Upper lobe of right lung (tissue), 1 donor: ENCODE results near the gene ADGRF3. TPM values are rescaled to one million over a fixed set of nuclear protein-coding genes. Genes with fewer than 3 reads are reported as not detected.
"Not testable (repeated sequence)": the region's sequence is repeated elsewhere in the genome, so short reads cannot be mapped to it uniquely, and the experiment has no call there.

Source experiments
- ATAC-seq: fragments of 200-7000 bp; cut with Tn5 transposase; one replicate; pipeline ENCODE4 v1.9.1; 2020; ENCODE audit warnings: mild to moderate bottlenecking, moderate library complexity
- DNase-seq: peaks from one replicate; pipeline ENCODE4 v3.0.0-alpha.2; 2020
- H3K27ac ChIP-seq: fragments of 200-600 bp; one replicate; pipeline ENCODE4 v1.8.0; 2022
- H3K27me3 ChIP-seq: fragments of 200-600 bp; one replicate; pipeline ENCODE4 v1.8.0; 2022; ENCODE audit warnings: mild to moderate bottlenecking
- H3K36me3 ChIP-seq: fragments of 200-600 bp; one replicate; pipeline ENCODE4 v1.8.0; 2022
- H3K4me1 ChIP-seq: fragments of 200-600 bp; one replicate; pipeline ENCODE4 v1.8.0; 2022
- H3K4me3 ChIP-seq: fragments of 200-600 bp; one replicate; pipeline ENCODE4 v1.8.0; 2022; ENCODE audit warnings: mild to moderate bottlenecking
- H3K9me3 ChIP-seq: fragments of 200-600 bp; one replicate; pipeline ENCODE4 v1.8.0; 2022
- intact Hi-C: fragments of 100-400 bp; cut with DNase I; formaldehyde crosslinking; loops from one replicate; pipeline ENCODE4 v1.11.0; 2022
- total RNA-seq: library from RNA; stranded (reverse); fragmentation: NEBNext Ultra II Directional; extraction: Animal tissue kit (Norgen Biotek cat#: 25700); gene quantifications from one replicate; pipeline ENCODE4 v1.2.1, GENCODE V29; 2021
- TF ChIP-seq, protein P1 (sequence below): fragments of 200-600 bp; IDR thresholded peaks from one replicate; pipeline ENCODE4 v1.8.0; 2022; ENCODE audit warnings: antibody characterized with exemption
- donor health status: DM: no; HTN: yes; CAD: no; lungs with severe emphysema.

The ADGRF3 gene
- total RNA-seq, 1 donor from 2014 or later = 0.17 TPM

DNA sequence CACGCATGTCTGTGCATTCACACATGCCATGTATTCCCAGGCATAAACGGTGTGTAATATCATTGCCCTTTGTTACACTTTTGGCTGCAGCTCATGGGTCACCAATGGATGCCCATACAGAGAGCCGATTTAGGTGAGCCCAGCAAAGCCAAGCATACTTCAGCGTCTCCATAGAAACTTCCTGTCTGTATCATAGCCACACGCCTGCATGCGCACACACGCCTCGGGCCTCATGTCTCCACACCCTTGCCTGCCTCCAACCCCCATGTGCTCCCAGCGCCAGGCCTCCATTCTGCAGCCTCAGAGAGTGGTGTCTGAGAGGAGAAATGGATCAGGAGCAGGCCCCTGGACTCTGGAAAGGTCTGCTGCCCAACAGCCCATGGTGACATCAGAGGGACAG lies 34.1 kb downstream of the ADGRF3 start:
- TF ChIP-seq, protein P1, sequence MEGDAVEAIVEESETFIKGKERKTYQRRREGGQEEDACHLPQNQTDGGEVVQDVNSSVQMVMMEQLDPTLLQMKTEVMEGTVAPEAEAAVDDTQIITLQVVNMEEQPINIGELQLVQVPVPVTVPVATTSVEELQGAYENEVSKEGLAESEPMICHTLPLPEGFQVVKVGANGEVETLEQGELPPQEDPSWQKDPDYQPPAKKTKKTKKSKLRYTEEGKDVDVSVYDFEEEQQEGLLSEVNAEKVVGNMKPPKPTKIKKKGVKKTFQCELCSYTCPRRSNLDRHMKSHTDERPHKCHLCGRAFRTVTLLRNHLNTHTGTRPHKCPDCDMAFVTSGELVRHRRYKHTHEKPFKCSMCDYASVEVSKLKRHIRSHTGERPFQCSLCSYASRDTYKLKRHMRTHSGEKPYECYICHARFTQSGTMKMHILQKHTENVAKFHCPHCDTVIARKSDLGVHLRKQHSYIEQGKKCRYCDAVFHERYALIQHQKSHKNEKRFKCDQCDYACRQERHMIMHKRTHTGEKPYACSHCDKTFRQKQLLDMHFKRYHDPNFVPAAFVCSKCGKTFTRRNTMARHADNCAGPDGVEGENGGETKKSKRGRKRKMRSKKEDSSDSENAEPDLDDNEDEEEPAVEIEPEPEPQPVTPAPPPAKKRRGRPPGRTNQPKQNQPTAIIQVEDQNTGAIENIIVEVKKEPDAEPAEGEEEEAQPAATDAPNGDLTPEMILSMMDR = no peak
- no peak for ATAC-seq
- Histone ChIP-seq H3K4me1 (no peaks in the 10 kb centered on the region), H3K27me3 (no peaks in the 10 kb centered on the region), H3K36me3 (no peaks in the 10 kb centered on the region), H3K9me3 (no peaks in the 10 kb centered on the region), H3K27ac (no peak overlapping the region), H3K4me3 (no peak overlapping the region)
- intact Hi-C loops = no loop called here
- DNase-seq = no peak

DNA sequence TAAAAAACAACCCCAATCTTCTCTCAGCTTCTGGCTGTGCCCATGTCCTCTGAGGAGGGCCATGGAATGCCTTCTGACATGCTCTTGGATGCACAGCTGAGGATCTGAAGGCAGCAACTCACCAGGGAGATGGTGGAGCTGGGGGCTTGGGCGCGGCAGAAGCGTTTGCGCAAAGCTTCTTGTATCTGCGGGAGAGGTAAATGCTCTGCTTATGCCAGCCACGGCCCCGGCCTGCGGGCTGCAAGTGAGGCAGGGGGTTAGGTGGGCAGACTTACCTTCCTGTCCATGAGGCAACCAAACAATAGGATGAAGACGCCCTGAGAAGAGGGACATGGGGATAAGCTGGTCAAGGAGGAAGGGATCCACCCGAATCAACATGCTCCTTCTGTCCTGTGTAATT lies 36.7 kb downstream of the ADGRF3 start:
- H3K36me3 ChIP-seq = no peaks in the 10 kb centered on the region
- TF ChIP-seq, protein P1 = no peak
- intact Hi-C loops = no loop called here
- no peak overlapping the region for H3K27ac ChIP-seq
- H3K9me3 ChIP-seq = no peaks in the 10 kb centered on the region
- H3K4me1 ChIP-seq = no peaks in the 10 kb centered on the region
- no peaks in the 10 kb centered on the region for H3K27me3 ChIP-seq
- no peak for DNase-seq
- no peak for ATAC-seq
- H3K4me3 ChIP-seq = no peak overlapping the region

DNA sequence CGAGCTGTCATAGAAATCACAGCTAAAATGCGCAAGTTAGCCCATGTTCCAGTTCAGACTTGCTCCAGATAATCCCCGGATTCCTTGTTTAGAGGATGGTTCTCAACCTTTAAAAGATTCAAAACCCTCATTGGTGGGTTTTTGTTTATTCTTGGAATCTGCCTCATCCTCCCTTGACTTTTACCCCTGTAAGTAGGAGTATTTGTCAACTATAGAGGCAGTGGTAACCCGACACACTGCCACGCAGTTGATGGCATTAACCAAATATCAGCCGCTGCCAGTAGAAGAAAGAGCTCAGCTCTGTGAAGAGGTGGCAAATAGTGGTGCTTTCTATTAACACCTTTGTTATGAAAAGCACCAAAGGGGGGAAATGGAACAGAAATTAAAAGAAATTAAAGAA lies 41.0 kb downstream of the ADGRF3 start:
- no peaks in the 10 kb centered on the region for H3K27me3 ChIP-seq
- intact Hi-C loops = no loop called here
- no peak overlapping the region for H3K27ac ChIP-seq
- TF ChIP-seq, protein P1 = no peak
- no peaks in the 10 kb centered on the region for H3K9me3 ChIP-seq
- DNase-seq (no peak), ATAC-seq (no peak)
- H3K36me3 ChIP-seq = no peaks in the 10 kb centered on the region
- H3K4me1 ChIP-seq = peaks cover 2% of the 10 kb centered on the region
- no peak overlapping the region for H3K4me3 ChIP-seq

DNA sequence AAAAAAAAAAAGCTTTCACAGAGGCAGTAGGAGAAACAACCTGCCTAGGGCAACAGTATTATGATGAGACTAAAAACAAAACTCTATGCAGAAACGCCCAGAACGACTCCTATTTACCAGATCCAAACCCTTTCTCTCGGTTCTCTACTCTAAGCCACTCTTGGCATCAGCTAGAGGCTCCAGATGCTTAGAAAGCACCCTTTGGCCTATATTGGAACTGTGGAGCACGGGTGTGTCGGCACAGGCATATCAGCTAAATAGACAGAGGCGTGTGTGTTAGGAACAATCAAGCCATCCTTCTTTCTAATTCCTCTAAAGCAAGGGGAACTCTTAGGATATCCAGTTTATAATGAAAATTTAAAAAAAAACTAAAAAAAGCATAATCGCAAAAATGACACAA lies 41.5 kb downstream of the ADGRF3 start:
- H3K27me3 ChIP-seq, H3K36me3 ChIP-seq, intact Hi-C loops, DNase-seq, ATAC-seq, H3K4me3 ChIP-seq, H3K4me1 ChIP-seq, H3K27ac ChIP-seq, H3K9me3 ChIP-seq: not testable (repeated sequence)

DNA sequence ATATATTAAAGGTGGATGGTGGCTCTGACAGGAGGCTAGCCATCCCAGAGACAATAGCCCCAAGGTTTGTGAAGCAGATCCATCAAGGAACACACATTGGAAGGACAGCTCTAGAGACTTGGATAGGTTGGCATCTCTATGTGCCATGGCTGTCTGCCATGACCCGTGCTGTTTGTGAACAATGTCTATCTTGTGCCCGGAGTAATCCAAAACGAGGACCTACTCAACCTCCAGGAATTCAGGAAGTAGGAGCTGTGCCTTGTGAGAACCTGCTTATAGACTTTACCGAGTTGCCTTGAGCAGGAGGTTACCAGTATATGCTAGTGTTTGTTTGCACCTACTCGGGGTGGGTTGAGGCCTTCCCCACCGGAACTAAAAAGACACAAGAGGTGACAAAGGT lies 43.7 kb downstream of the ADGRF3 start:
- no peak overlapping the region for H3K4me3 ChIP-seq
- no peak overlapping the region for H3K27ac ChIP-seq
- no peaks in the 10 kb centered on the region for H3K9me3 ChIP-seq
- no peaks in the 10 kb centered on the region for H3K36me3 ChIP-seq
- TF ChIP-seq, protein P1 = no peak
- intact Hi-C loops = no loop called here
- peaks cover 14% of the 10 kb centered on the region for H3K4me1 ChIP-seq
- DNase-seq (no peak), ATAC-seq (no peak)
- H3K27me3 ChIP-seq = no peaks in the 10 kb centered on the region

DNA sequence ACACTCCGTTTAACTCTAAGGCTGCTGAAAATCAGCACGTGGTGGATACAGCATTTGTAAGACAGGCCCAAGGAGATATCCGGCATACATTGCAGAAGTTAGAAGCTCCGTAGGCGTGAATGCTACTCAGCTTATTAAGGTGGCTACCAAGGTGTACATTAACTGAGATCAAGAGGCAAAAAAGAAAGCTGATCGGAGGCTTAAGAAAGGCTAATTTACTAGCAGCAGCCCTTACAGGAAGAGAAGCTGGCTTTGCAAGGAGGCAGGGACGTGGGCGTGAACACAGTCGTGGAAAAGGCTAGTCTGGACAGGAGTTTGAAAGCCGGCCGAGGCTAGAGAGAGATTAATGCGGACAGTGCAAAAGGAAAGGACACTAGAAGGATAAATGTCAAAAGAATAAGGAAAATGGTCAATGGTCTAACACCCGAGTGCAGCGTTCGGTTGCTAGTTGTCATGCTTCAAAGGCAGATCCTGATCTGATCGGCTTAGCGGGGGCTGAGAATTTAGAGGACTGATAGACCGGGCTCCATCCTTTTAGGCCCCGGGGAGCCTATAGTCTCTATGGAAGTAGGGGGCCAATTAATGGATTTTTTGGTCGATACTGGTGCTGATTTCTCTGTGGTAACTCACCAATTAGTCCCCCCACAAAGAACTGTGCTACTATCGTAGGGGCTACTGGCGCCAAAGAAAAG lies 46.2 kb downstream of the ADGRF3 start:
- H3K4me1 ChIP-seq = peaks cover 14% of the 10 kb centered on the region
- ATAC-seq (peak; percentile 21), DNase-seq (no peak)
- H3K9me3 ChIP-seq = no peaks in the 10 kb centered on the region
- H3K27me3 ChIP-seq = no peaks in the 10 kb centered on the region
- peak overlapping the region; percentile 62 for H3K4me3 ChIP-seq
- peak overlapping the region; percentile 79 for H3K27ac ChIP-seq
- no peaks in the 10 kb centered on the region for H3K36me3 ChIP-seq
- TF ChIP-seq, protein P1 = no peak
- intact Hi-C loops = no loop called here
